HG03025 (cell line): Measurements from ENCODE around the gene CDR2.
"Not testable (repeated sequence)": the region's sequence is repeated elsewhere in the genome, so short reads cannot be mapped to it uniquely, and the experiment has no call there.

Source experiments
- ATAC-seq: cut with Tn5 transposase; IDR thresholded peaks from one replicate; pipeline ENCODE4 v1.9.1; 2021; ENCODE audit warnings: mild to moderate bottlenecking, moderate library complexity; ENCODE audit not compliant: unreplicated experiment, low FRiP score

Gene CDR2

GRCh38 chr16:22353191-22353919, 21.1 kb downstream of the CDR2 start:
- no peak for ATAC-seq

- no peak for ATAC-seq
These were observed 21.7 kb downstream of the CDR2 start for GRCh38 chr16:22352723-22353122.

GRCh38 chr16:22352140-22352539, 22.3 kb downstream of the CDR2 start:
- ATAC-seq: no peak

GRCh38 chr16:22351017-22351416, 23.4 kb downstream of the CDR2 start:
- not testable (repeated sequence) for ATAC-seq

GRCh38 chr16:22348291-22348690, 26.1 kb downstream of the CDR2 start:
- ATAC-seq: no peak

GRCh38 chr16:22347100-22347820, 27.2 kb downstream of the CDR2 start:
- no peak for ATAC-seq

GRCh38 chr16:22346483-22346882, 27.9 kb downstream of the CDR2 start:
- no peak for ATAC-seq

GRCh38 chr16:22342082-22342481, 32.3 kb downstream of the CDR2 start:
- no peak for ATAC-seq

- ATAC-seq: no peak
These were observed 33.5 kb downstream of the CDR2 start for GRCh38 chr16:22340945-22341344.

- ATAC-seq: no peak
These were observed 36.4 kb downstream of the CDR2 start for GRCh38 chr16:22337849-22338635.

- ATAC-seq: no peak
These were observed 37.4 kb downstream of the CDR2 start for GRCh38 chr16:22337045-22337444.

GRCh38 chr16:22336581-22336980, 37.8 kb downstream of the CDR2 start:
- ATAC-seq: no peak

GRCh38 chr16:22335668-22336246, 38.7 kb downstream of the CDR2 start:
- no peak for ATAC-seq

GRCh38 chr16:22333457-22333994, 40.9 kb downstream of the CDR2 start:
- no peak for ATAC-seq

GRCh38 chr16:22330326-22330725, 44.1 kb downstream of the CDR2 start:
- ATAC-seq: no peak

GRCh38 chr16:22329199-22329695, 45.2 kb downstream of the CDR2 start:
- no peak for ATAC-seq

GRCh38 chr16:22328081-22328725, 46.2 kb downstream of the CDR2 start:
- ATAC-seq: no peak

- no peak for ATAC-seq
These were observed 47.0 kb downstream of the CDR2 start for GRCh38 chr16:22327446-22327775.

GRCh38 chr16:22326771-22327445, 47.5 kb downstream of the CDR2 start:
- ATAC-seq: no peak

- no peak for ATAC-seq
These were observed 48.1 kb downstream of the CDR2 start for GRCh38 chr16:22326369-22326652.
